Right lobe of liver (tissue), 4 donors: ENCODE data around the gene FTSJ1.

Experiments used
- CTCF ChIP-seq, 4 donors: fragments of 200-600 bp in 3 of 4; fragments of 450-650 bp in 1 of 4; IDR thresholded peaks; one replicate each; pipeline versions ENCODE4 v1.5.1 to v1.8.0; 2016 to 2022; ENCODE audit warnings: antibody characterized with exemption in 4 of 4, mild to moderate bottlenecking in 2 of 4
- POLR2A ChIP-seq: fragments of 450-650 bp; IDR thresholded peaks from one replicate; pipeline ENCODE4 v1.6.1; 2017; ENCODE audit warnings: antibody characterized with exemption, mild to moderate bottlenecking
- donor health status: DM: no; HTN: no; CAD: no.
- donor health status: DM: no; HTN: no; CAD: no.
- donor health status: DM: no; HTN: yes; CAD: no.

GRCh38 chrX:48472851-48473703 is 2.9 kb upstream of the FTSJ1 start:
- TF ChIP-seq CTCF (IDR thresholded peaks at IDR 0.05): no peak
- no peak for TF ChIP-seq POLR2A
